GM19463 (cell line): ENCODE results near the gene DHX38.

Source experiments
- ATAC-seq: cut with Tn5 transposase; IDR thresholded peaks from one replicate; pipeline ENCODE4 v1.9.1; 2021; ENCODE audit warnings: mild to moderate bottlenecking, moderate library complexity; ENCODE audit not compliant: unreplicated experiment

DHX38 gene

GRCh38 chr16:72162105-72162692 is 68.6 kb downstream of the DHX38 start:
- no peak for ATAC-seq
